ENCODE results near the gene CENPB.

Gene CENPB

GRCh38 chr20:3764659-3765058, 21.9 kb downstream of the CENPB start:
- DNase-seq, result no peak

DNA sequence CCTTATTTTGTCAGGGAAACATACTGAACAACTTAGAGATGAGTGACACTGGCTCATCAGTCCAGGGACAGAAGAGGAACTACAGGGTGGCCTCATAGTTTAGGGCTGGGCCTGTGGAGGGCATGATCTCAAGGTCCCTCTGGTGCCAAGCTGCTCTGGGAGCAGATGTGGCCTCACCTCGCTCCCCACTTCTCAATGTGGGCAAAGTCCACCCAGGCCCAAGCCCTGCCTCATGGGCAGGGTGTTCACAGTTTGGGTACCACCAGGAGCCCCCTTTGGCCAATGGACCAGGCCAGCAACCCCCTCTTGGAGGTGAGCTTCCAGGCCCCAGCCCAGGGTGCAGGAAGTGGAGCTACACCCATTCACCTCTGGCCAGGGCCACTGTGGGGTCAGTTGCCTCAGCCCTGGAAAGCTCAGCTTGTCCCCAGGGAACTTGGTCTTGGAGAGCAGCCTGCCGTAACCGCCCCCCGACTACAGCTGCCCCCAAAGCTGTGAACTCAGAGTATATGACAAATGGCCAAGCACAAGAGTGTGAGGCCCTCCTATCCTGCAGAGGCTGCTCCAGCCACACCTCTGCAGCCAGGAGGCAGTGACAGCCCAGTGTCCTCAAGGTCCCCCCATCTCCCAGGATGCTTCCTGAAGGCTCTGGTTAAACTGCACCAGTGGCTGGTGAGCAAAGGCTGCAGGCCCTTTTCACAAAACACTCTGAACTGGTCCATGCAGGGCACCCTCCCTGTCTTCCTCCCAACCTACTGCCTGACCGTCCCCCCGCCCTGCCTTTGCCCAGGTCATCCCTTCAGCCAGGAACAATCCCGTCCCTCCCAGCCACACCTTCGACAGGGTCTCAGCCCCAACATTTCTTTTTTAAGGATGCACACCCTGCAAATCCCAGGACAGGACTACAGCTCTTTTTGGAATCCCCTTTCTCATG, 22.6 kb downstream of the CENPB start:
- DNase-seq, result no peak

DNA sequence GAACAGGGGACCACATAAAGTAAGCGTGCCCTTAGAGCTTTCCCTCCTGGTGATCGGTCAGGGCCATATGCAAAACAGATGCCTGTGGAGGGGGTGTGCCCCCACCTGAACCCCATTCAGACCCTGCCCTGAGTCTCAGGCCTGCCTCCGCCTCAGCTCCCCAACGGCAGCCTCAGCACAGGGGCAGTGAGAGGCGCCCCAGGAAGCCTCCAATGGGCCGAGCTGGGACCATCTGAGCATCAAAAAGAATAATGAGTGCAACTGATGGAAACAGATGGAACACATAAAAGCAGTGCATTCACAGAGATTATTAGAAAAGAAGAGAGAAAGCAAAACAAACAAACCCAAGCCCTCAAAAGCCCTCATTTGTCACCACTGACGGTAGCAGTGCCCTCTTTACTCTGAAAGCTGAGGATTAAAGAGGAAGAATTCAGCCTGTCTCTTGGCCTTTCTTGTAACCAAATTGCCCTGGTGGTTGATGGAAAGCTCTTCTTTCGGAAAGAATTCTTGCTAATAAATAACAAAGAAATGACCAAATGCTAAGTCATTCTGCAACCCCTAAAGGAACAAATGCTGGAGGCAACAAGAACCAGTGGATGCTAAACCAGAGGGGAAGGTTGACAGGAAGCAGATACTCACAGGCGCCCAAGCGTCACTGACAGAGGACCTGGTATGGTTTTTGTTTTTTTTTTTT, 25.7 kb downstream of the CENPB start:
- no peak for DNase-seq

GRCh38 chr20:3759884-3760283, 26.7 kb downstream of the CENPB start:
- no peak for DNase-seq

DNA sequence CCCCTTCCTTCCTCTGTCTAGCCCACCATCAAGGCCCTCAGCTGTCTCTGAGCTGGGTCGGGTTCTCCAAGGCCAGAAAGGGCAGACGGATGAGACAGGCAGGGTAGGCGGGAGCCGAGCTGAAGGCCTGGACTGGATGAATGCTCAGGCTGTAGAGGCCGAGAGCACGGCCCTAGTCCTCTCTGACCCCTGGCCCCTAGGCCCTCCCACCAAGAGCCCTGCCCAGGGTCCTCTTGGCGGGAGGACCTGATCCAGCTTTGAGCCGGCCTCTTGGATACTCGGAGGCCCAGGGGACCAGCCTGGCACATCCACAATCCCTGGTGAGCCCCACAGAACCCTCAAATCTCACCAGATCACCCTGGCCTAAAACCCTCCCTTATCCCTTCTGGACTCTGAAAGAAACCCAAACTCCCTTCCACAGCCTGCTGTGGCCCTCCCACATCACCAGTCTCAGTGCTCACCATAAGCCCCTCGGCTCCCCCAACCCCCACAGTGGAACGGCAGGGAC, 27.2 kb downstream of the CENPB start:
- DNase-seq, result no peak

DNA sequence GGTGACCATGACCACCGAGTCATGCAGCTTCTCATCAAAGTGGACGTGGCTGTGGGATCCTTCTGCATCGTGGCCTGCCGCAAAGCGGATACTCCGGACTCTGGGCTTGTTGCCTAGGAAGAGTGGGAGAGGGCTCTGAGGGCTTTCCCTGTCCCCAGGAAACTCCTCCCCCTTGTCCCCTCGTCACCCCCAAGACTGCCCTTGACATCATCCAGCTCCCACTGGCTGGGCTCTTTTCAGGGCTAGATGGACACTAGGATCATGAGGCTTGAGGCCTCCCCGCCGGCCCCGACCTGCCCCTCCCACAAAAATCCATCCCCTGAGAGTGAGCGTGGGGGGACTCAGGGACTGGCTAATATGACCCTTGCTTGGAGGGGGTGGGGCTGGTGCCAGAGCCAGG, 28.0 kb downstream of the CENPB start:
- DNase-seq, result no peak

DNA sequence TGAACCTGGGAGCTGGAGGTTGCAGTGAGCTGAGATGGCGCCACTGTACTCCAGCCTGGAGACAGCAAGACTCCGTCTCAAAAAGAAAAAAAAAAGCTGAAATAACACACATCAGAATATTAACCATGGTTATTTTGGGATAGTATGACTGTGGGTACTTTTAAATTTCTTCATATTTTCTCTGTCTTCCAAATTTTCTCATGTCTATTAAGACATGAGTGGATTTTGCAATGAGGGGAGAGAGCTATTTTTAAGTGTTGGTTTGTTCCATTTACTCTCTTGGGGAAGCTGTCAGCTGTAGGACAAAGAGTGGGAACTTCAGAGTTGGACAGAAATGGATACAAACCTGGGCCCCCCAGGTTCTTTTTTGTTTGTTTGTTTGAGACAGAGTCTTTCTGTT, 29.3 kb downstream of the CENPB start:
- no peak for DNase-seq

GRCh38 chr20:3755814-3756480, 30.6 kb downstream of the CENPB start:
- DNase-seq, result no peak

- no peak for DNase-seq
These were observed 31.3 kb downstream of the CENPB start for GRCh38 chr20:3755269-3755668.

DNA sequence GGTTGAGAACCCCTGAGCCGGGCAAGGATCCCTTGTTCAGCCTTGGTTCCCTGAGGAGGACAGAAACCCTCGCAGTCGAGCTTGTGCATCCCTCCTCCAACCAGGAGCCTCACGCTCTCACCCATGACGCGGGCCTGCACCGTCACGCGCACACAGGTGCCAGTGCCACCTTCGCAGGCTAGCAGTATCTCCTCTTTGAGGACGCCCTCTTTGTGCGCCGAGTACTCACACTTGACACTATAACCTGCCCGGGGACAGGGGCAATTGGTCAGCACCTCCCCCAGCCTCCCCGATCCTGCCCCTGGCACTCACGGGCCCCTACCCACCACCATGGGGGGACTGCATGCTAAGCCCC, 32.3 kb downstream of the CENPB start:
- no peak for DNase-seq

GRCh38 chr20:3753501-3754275, 32.9 kb downstream of the CENPB start:
- no peak for DNase-seq

DNA sequence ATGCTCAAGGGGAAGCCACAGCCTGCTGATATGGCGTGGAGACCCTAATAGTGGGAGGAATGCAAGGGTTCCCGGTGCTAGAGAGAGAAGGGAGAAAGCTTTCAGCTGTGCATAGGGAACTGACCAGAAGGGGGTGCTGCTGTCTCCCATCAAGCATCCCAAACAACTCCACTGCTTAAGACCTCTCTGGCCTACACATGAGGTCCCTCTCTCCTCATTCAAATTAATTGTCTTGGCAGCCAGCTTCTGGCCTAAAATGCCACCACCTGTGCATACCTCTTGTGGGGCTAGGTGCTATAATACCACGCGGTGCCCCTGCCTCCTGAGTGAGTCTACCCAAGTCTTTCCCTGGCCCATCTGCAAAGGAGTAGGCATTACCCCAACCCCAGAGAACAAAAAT, 33.4 kb downstream of the CENPB start:
- DNase-seq, result peak; percentile 43 to 51

DNA sequence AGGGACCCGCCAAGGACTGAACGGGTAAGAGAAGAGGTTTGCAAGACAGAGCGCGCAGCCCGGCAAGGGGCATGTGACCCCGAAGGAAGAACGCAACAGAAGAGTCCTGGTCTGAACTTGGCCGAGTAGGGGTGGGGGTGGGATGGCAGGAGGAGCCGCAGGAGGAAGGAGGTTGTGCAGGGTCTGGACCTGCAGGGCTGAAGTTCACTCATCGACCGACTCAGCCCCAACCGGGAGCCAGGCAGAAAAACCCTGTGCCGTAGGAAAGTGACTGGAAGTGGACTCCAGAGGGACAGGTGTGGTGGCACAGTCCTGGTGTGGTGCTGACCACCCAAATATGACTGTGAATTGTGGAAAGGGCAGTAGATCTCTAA, 34.2 kb downstream of the CENPB start:
- DNase-seq, result no peak

DNA sequence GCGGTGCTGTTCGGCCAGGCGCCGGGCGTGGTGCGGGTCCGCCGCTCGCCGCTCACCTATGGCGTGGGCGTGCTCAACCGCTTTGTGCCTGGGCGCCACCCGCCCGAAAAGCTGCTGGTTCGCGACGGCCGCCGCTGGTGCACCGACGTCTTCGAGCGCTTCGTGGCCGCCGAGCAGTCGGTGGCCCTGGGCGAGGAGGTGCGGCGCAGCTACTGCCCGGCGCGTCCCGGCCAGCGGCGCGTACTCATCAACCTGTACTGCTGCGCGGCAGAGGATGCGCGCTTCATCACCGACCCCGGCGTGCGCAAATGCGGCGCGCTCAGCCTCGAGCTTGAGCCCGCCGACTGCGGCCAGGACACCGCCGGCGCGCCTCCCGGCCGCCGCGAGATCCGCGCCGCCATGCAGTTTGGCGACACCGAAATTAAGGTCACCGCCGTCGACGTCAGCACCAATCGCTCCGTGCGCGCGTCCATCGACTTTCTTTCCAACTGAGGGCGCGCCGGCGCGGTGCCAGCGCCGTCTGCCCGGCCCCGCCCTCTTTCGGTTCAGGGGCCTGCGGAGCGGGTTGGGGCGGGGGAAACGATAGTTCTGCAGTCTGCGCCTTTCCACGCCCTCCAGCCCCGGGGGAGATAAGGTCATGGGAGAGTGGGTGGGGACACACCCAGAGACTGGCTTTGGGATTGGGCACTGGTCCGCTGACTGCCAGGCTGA, 34.7 kb downstream of the CENPB start:
- DNase-seq, result peak; percentile 43

DNA sequence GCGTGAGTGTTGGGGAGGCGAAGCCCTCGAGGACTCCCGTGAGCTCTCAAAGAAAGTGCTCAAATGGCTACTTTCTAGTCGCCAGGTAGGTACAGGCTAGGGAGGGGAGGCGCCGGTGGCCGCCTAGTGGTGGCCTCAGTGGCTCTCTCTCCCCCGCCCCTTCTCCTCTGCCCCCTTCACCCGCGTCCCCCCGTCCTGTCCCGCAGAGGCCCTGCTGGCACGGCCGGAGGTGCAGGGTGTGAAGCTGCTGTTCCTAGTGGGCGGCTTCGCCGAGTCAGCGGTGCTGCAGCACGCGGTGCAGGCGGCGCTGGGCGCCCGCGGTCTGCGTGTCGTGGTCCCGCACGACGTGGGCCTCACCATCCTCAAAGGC, 35.2 kb downstream of the CENPB start:
- DNase-seq, result no peak

- peak in 1 of 2 experiments; percentile 31 for DNase-seq
These were observed 36.6 kb downstream of the CENPB start for GRCh38 chr20:3749689-3750531.

- DNase-seq, result no peak
These were observed 37.4 kb downstream of the CENPB start for GRCh38 chr20:3749087-3749688.

- DNase-seq, result no peak
These were observed 38.5 kb downstream of the CENPB start for GRCh38 chr20:3748073-3748472.

DNA sequence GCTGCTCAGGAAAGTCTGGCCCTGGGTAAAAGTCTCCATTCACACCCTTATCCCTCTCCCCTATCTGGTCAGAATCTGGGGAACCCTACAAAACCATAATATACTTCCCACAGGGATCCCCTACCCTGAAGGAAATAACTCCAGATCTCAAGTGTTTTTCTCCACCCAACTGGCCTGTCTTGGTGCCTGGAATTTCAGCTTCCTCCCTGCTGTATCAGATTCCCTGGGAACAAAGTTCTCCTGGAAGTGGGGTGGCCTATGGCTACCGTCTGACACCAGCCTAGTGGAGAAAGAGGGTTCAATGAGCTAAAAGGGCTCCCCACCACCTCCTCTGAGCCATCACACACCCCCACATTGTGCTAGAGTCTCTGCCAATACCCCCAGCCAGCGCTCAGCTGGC, 39.1 kb downstream of the CENPB start:
- no peak for DNase-seq

DNA sequence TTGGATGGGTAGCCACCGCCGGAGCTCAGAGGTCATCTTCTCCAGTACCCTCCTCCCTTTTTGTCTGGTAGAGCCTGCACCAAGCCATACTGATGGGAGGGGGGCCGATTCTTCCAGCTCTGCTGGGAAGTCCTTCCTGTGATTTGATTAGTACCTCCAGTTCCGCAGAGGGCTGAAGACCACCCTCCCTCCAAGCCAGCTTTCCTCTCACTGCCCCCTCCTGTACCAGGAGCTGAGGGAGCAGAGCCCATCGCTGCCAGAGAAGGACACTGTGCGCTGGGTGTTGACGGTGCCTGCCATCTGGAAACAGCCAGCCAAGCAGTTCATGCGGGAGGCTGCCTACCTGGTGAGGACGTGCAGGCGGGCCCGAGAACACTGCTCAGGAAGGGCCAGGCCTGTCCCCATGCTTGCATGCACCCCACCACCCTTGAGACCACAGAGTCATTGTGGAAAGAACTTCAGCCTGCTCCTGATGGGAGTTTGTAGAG, 40.8 kb downstream of the CENPB start:
- no peak for DNase-seq
